GM12878 (cell line): Measurements from ENCODE around the gene NCAPH2. TPM values are rescaled to one million over a fixed set of nuclear protein-coding genes. Genes with fewer than 3 reads are reported as not detected.

Experiments used
- BCL11A ChIP-seq: IDR thresholded peaks from 2 replicates; pipeline ENCODE4 v1.6.1; 2011; ENCODE audit warnings: low read depth, low read length
- BMI1 ChIP-seq: fragments of 450-650 bp; IDR thresholded peaks from 2 replicates; pipeline ENCODE4 v1.6.1; 2016; ENCODE audit warnings: mild to moderate bottlenecking, moderate library complexity, borderline replicate concordance
- BRCA1 ChIP-seq: IDR thresholded peaks from 2 replicates; pipeline ENCODE4 v1.6.1; 2011; ENCODE audit warnings: low read depth, low read length, improper control_type of control experiment
- CBX3 ChIP-seq: fragments of 200-600 bp; sonication (generic); IDR thresholded peaks from 2 replicates; pipeline ENCODE4 v1.6.1; 2016; ENCODE audit warnings: low read depth, borderline replicate concordance
- CEBPB ChIP-seq, 2 experiments: fragments of 150-350 bp in 1 of 2; IDR thresholded peaks; 2 replicates each; pipeline ENCODE4 v1.6.1; 2012 to 2014; ENCODE audit warnings: low read depth in 2 of 2, low read length in 2 of 2, borderline replicate concordance in 1 of 2, inconsistent platforms in 1 of 2
- ELK1 ChIP-seq: IDR thresholded peaks from 2 replicates; pipeline ENCODE4 v1.6.1; 2012; ENCODE audit warnings: low read depth, low read length, improper control_type of control experiment
- HDAC2 ChIP-seq: fragments of 200-600 bp; sonication (generic); IDR thresholded peaks from 2 replicates; pipeline ENCODE4 v1.6.1; 2017
- HDAC6 ChIP-seq: fragments of 200-600 bp; sonication (generic); IDR thresholded peaks from one replicate; pipeline ENCODE4 v1.8.0; 2017; ENCODE audit warnings: antibody characterized with exemption; ENCODE audit not compliant: unreplicated experiment
- HSF1 ChIP-seq: fragments of 150-350 bp; IDR thresholded peaks from 2 replicates; pipeline ENCODE4 v1.6.1; 2014; ENCODE audit warnings: mild to moderate bottlenecking, low read depth, low read length
- IRF4 ChIP-seq: IDR thresholded peaks from 2 replicates; pipeline ENCODE4 v1.6.1; 2011; ENCODE audit warnings: low read depth, low read length
- NBN ChIP-seq: fragments of 450-650 bp; IDR thresholded peaks from 2 replicates; pipeline ENCODE4 v1.6.1; 2016
- NFXL1 ChIP-seq: fragments of 450-650 bp; IDR thresholded peaks from 2 replicates; pipeline ENCODE4 v1.6.1; 2017; ENCODE audit warnings: antibody characterized with exemption, mild to moderate bottlenecking, borderline replicate concordance
- NFYA ChIP-seq: IDR thresholded peaks from 2 replicates; pipeline ENCODE4 v1.6.1; 2011; ENCODE audit warnings: low read depth, mild to moderate bottlenecking, low read length, improper control_type of control experiment, borderline replicate concordance
- NR2F1 ChIP-seq: fragments of 450-650 bp; conservative IDR thresholded peaks from 2 replicates; pipeline ENCODE4 v1.6.1; 2017; ENCODE audit warnings: mild to moderate bottlenecking
- NRF1 ChIP-seq: conservative IDR thresholded peaks from 2 replicates; pipeline ENCODE4 v1.6.1; 2011; ENCODE audit warnings: mild to moderate bottlenecking, low read depth, low read length, improper control_type of control experiment
- POLR2A ChIP-seq: IDR thresholded peaks from 2 replicates; pipeline ENCODE4 v1.6.1; 2011; ENCODE audit warnings: low read depth, mild to moderate bottlenecking, low read length
- RELB ChIP-seq: fragments of 450-650 bp; IDR thresholded peaks from 2 replicates; pipeline ENCODE4 v1.6.1; 2017; ENCODE audit warnings: low read depth, mild to moderate bottlenecking, moderate library complexity
- RUNX3 ChIP-seq: IDR thresholded peaks from 2 replicates; pipeline ENCODE4 v1.6.1; 2012; ENCODE audit warnings: low read length, inconsistent platforms
- TARDBP ChIP-seq: IDR thresholded peaks from 2 replicates; pipeline ENCODE4 v1.6.1; 2016; ENCODE audit warnings: borderline replicate concordance
- TCF7 ChIP-seq: IDR thresholded peaks from 2 replicates; pipeline ENCODE4 v1.6.1; 2014; ENCODE audit warnings: antibody characterized with exemption, borderline replicate concordance
- ZBTB40 ChIP-seq: fragments of 450-650 bp; IDR thresholded peaks from 2 replicates; pipeline ENCODE4 v1.6.1; 2016; ENCODE audit warnings: mild to moderate bottlenecking, moderate library complexity, borderline replicate concordance
- ZNF207 ChIP-seq: fragments of 450-650 bp; IDR thresholded peaks from 2 replicates; pipeline ENCODE4 v1.6.1; 2014; ENCODE audit warnings: antibody characterized with exemption, mild to moderate bottlenecking, borderline replicate concordance
- ZNF24 ChIP-seq: fragments of 450-650 bp; IDR thresholded peaks from 2 replicates; pipeline ENCODE4 v1.6.1; 2017; ENCODE audit warnings: antibody characterized with exemption, mild to moderate bottlenecking
- ZNF274 ChIP-seq: IDR thresholded peaks from one replicate; pipeline ENCODE4 v1.8.0; 2011; ENCODE audit not compliant: insufficient read length, insufficient read depth
- polyA plus RNA-seq, 11 experiments: library from polyadenylated mRNA; depleted of rRNA in 4 of 11; unstranded in 6 of 11; stranded (reverse) in 5 of 11; fragments of >200 nt; fragmentation: Nextera tagmentation in 4 of 11; fragmentation: Illumina TruSeq in 1 of 11; extraction: Ambion mirVana in 4 of 11; extraction: Trizol in 1 of 11; gene quantifications; 1 replicate in 1 of 11; 2 replicates in 10 of 11; pipeline versions ENCODE4 v1.2.1 to v1.2.3, GENCODE V29; 2011 to 2016; ENCODE audit warnings: inconsistent platforms in 2 of 11, missing spikeins in 2 of 11, low read depth in 1 of 11
- total RNA-seq, 4 experiments: library from RNA; depleted of rRNA in 3 of 4; stranded (reverse); fragments of >200 nt in 3 of 4; fragmentation: Illumina TruSeq in 1 of 4; extraction: Trizol in 1 of 4; gene quantifications; 2 replicates each; pipeline versions ENCODE4 v1.2.1 to v1.2.3, GENCODE V29; 2013 to 2021

Gene NCAPH2
- total and polyA plus RNA-seq, 10 of the 15 experiments (the other 5 are each of a cell fraction or from before 2014, with no cell fraction given), result 5.0 to 110 (median 59.9) TPM

GRCh38 chr22:50529416-50529896 is 21.4 kb downstream of the NCAPH2 start (continued):
- no peak for TF ChIP-seq NRF1
- TF ChIP-seq HDAC2, result no peak
- TF ChIP-seq TARDBP, result no peak
- TF ChIP-seq POLR2A, result no peak
- no peak for TF ChIP-seq HDAC6
- TF ChIP-seq ZBTB40, result 0 out of 2 replicates have a peak, but pooled peaks have one; percentile 23
- TF ChIP-seq NR2F1, result peak; percentile 18; the same call in 1 of the 2 replicates
- TF ChIP-seq ZNF24, result no peak
- no peak for TF ChIP-seq RELB
- TF ChIP-seq TCF7, result no peak
- TF ChIP-seq ZNF274, result no peak
- no peak for TF ChIP-seq ZNF207
- TF ChIP-seq BCL11A, result no peak
- TF ChIP-seq NFXL1, result no peak
- no peak for TF ChIP-seq BMI1
- TF ChIP-seq HSF1, result no peak
- no peak for TF ChIP-seq CBX3
- no peak for TF ChIP-seq ELK1
- TF ChIP-seq NBN, result 0 out of 2 replicates have a peak, but pooled peaks have one; percentile 28
- no peak for TF ChIP-seq CEBPB (IDR thresholded peaks at IDR 0.05; ENCODE audit: borderline replicate concordance in 1 of 2, low read depth in 2 of 2, low read length in 2 of 2)
- TF ChIP-seq NFYA, result no peak
- TF ChIP-seq BRCA1, result no peak
- no peak for TF ChIP-seq RUNX3
- no peak for TF ChIP-seq IRF4
